GM18907 (cell line): ENCODE data around the gene ITPKC.

Experiments
- ATAC-seq: cut with Tn5 transposase; IDR thresholded peaks from one replicate; pipeline ENCODE4 v1.9.1; 2021; ENCODE audit warnings: mild to moderate bottlenecking, moderate library complexity; ENCODE audit not compliant: unreplicated experiment

Gene ITPKC

DNA sequence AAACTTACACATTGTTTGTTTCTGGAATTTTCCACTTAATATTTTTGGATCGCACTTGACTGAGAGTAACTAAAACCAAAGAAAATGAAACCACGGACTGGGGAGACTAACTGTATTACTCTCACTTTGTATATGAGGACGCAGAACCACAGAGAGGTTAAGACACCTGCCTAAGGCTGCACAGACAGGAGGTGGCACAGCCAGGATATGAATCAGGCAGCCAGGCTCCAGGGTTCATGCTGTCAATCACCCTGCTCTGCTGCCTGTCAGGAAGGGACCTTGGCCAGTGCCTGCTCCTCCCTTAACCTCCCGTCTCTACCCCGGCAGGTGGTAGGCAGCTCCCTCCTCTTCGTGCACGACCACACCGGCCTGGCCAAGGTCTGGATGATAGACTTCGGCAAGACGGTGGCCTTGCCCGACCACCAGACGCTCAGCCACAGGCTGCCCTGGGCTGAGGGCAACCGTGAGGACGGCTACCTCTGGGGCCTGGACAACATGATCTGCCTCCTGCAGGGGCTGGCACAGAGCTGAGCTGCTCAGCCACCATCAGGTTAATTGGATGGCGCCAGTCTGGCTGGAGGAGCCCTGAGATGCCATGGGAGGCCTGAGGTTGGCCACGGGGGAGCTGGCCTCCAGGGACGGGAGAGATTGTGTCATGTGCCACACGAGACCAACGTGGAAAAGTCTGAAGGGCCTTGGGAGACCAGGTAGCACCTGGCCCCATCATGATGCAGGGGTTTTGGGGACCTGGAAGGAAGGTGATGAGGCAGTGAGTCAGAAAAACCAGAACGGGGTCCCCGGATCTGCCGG is 22.3 kb downstream of the ITPKC start:
- ATAC-seq: no peak

GRCh38 chr19:40739871-40740703 is 23.2 kb downstream of the ITPKC start:
- no peak for ATAC-seq

DNA sequence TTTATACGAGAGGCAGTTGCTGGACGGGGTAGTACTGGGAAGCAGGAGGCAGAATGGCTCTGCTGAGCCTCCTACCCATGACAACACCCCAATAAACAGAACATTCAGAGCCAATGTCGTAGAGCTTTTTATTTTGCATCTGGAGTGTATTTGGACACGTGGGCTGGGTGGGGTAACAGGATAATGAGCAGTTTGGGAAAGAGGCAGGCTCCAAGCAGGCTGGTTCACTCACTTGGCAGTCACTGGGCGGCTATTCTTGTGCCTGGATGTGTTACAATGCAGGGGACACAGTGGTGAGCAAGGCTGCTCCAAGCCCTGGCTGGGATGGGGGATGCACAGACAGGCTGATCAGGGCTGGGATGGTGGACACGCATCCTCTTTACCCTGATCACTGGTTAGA is 23.8 kb downstream of the ITPKC start:
- no peak for ATAC-seq

DNA sequence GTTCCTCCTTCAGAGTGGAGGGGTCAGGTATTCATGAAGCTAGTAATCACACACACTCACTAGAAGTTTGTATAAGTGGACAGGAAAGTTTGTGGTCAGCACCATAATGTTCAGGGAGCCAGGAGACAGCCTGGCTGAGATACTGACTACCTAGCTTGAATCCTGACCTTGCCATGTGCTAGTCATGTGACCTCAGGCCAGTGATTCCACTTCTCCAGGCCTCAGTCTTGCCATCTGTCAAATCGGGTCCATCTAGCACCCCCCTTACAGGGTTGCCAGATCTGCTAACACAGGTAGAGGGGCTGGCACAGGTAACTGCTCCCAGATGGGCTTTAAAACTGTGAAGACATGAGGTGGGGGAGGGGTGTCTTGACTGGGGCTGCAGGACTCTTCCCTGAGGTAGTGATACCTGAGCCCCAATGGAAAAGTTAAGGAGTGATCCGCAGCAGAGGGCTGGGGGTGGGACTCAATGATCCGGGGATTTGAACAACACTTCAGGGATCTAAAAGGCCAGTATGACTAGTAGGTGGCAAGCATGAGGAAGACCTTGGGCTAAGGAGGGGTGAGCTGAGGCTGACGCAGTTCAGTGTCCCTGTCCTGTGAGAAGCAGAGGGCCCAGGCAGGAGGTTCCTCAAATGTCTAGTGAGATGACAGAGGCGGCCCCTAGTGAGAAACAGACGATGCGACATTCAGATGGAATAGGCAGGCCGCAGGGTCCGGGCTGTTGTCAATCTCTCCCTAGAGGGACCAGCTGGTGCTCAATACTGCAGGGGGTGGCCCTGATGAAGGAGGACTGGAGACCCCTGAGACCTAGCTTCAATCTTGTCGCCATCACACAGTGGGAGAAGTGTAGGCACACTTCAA is 24.8 kb downstream of the ITPKC start:
- ATAC-seq: no peak

DNA sequence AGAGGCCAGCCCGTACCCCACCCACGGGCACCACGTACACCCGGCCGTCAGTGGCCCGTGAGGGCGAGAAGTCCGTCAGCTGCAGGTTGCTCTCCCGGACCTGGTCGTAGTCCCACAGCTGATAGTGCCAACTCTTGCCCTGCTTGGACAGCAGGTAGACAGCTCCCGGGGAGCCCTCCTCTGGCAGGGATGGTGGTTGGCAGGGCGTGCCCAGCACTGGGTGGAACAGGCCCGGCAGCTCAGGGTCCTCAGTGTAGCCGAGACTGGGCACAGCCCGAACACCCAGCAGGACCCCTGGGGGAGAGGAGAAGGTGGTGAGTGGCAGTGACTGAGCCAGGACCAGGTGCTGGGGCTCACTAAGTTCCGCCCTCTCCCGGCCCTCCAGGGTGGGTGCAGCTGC is 25.6 kb downstream of the ITPKC start:
- no peak for ATAC-seq

DNA sequence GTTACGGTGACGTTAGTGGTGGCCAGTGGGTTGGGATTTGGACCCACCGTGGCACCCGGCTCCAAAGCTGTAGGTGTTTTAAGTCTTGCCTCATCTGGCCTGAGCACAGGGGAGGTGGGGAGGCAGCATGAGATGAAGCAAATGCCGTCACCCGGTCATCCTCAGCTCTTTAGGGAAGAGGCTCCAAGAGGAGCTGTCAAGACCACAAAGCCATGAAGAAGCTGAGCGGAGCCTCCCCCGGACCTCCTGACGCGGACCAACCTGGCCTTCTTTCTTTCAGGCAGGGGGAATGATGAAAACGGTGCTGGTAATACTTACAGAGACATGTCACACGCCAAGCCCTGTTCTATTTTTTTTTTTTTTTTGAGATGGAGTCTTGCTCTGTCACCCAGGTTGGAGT is 26.0 kb downstream of the ITPKC start:
- ATAC-seq: no peak

DNA sequence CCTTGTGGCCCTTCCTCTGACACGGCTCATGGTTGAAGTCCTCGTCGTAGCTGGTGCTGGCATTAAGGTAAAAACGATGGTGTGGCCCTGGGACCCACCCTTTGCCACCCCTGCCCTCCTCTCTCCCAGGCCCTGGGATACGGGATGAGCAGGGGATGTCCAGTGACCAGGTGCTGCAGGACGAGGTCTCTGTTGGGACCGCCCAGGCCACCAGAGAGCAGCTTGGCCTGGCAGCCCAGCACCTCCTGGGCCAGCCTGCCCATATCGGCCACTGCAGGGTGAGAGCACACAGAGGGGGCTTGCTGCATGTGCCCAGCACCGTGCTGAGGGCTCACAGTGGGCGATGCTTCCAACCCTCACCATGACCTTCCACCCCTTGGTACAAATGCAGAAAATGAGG is 27.0 kb downstream of the ITPKC start:
- ATAC-seq: no peak

GRCh38 chr19:40744554-40745401 is 27.9 kb downstream of the ITPKC start:
- ATAC-seq: no peak

GRCh38 chr19:40745402-40745780 is 28.5 kb downstream of the ITPKC start:
- no peak for ATAC-seq

- ATAC-seq: no peak
These were observed 30.6 kb downstream of the ITPKC start for GRCh38 chr19:40747536-40747935.

GRCh38 chr19:40750058-40750873 is 33.4 kb downstream of the ITPKC start, which contains the start of gene ACTMAP:
ACTMAP (minus strand) TSS chr19:40750477; CDS start chr19:40749803, 674 bp downstream.
- ATAC-seq: peak; percentile 89

DNA sequence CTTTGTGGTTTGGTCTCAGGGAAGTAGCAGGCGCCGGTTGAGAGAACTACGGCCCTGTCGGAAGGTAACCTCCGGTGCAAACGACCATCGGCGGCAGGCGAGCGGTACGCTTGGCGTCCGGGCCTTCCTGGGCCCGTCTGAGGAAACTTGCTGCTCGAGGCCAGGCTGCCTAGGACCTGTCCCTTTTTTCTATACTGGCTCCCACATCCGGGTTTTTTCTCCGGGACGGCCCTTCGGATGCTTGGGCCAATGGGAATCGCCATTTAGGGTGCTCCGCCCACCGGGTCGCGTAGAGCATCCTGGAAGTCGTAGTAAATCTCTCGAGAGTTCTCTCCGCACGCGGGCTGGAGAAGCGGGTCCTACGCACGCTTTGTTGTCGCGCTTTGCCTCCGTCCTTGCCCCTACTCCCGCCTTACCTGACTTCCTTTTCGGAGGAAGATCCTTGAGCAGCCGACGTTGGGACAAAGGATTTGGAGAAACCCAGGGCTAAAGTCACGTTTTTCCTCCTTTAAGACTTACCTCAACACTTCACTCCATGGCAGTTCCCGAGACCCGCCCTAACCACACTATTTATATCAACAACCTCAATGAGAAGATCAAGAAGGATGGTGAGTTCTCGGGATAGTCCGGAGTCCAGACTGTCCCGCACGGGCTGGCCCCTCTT is 34.1 kb downstream of the ITPKC start, which contains the start of gene SNRPA:
SNRPA (plus strand) TSS at position 330 of the 664 bp plus-strand sequence; CDS start at position 536, 206 bp downstream.
- ATAC-seq: peak; percentile 69

- ATAC-seq: no peak
These were observed 35.4 kb downstream of the ITPKC start for GRCh38 chr19:40752257-40752781.

DNA sequence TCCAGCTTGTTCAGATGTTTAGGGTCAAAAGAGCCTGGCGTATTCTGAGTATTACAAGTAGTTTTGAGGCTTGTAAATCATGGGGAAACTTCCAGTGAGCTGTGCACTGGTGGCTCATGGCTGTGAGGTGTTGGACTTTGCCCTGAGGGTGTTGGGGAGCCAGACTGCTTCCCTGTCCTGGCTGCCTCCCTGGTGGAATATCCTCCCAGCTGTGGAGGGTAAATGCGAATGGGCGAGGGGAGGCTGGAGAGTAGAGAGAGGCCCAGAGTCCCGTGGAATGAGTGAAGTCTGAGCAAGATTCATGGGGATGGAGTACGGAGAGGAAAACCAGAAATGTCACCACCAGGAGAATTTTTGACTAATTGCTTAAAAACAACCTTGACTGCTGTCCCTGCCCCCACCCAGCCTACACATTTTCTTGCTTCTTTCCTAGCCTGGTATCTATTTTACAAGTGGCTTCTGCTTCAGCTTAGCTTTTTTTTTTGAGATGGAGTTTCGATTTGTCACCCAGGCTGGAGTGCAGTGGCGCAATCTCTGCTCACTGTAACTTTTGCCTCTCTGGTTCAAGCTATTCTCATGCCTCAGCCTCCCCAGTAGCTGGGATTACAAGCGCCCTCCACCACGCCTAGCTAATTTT is 37.8 kb downstream of the ITPKC start:
- no peak for ATAC-seq

- ATAC-seq: no peak
These were observed 38.3 kb downstream of the ITPKC start for GRCh38 chr19:40755248-40755624.

GRCh38 chr19:40755791-40756190 is 38.9 kb downstream of the ITPKC start:
- no peak for ATAC-seq

DNA sequence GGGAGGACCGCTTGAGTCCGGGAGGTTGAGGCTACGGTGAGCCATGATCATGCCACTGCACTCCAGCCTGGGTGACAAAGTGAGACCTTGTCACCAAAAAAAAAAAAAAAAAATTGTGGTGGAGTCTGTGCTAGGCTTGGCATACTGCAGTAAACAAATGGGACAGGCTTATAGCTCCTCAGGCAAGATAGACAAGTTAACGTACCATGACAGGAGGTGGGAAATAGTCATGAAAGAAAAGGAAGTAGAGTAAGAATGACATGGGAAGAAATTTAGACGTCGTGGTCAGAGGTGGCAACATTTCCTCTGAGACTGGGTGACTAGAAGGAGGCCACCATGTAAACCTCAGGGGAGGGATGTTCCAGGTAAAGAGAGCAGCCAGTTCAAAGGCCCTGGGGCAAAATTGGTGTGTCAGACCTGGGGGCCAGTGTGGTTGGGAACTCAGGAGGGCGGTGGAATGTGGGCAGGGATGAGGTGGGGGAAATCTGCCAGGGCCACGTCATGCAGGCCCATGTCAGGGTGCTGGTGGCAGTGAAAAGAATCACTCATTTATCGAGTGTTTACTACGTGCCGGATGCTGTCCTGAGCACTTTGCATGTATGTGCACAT is 39.7 kb downstream of the ITPKC start:
- no peak for ATAC-seq

GRCh38 chr19:40758491-40758890 is 41.6 kb downstream of the ITPKC start:
- no peak for ATAC-seq
